NCI-H748 (cell line): ENCODE data around the gene MYLK4.

Experiments used
- DNase-seq: peaks from one replicate; lab custom pipeline; 2025; ENCODE audit not compliant: unreplicated experiment; lab: John Stamatoyannopoulos, UW

MYLK4 gene

GRCh38 chr6:2756687-2757224, 6.0 kb upstream of the MYLK4 start:
- DNase-seq, result no peak

- no peak for DNase-seq
Observed at GRCh38 chr6:2756241-2756640, 5.5 kb upstream of the MYLK4 start.

- DNase-seq, result no peak
Observed at GRCh38 chr6:2755456-2755855, 4.7 kb upstream of the MYLK4 start.

- DNase-seq, result no peak
Observed at GRCh38 chr6:2754911-2755310, 4.2 kb upstream of the MYLK4 start.

GRCh38 chr6:2754393-2754792, 3.7 kb upstream of the MYLK4 start:
- no peak for DNase-seq

GRCh38 chr6:2753743-2754142, 3.0 kb upstream of the MYLK4 start:
- no peak for DNase-seq

DNA sequence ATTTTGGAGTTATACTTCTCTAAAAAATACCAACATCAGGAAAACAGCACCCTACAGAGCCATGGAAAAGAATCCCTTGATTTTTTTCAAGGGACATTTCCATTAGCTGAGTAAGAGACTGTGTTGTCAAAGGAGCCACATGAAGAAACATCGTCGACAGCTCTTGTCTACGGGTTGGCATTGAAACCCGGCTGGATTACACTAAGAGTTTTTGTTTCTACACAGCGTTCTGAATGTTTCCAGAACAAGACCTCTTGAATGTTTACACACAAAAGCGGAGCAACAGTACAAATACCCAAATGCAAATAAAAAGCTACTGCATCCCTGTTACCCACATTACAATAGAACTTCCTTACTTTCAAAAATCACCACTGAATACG, 2.4 kb upstream of the MYLK4 start:
- DNase-seq, result peak; percentile 20

- no peak for DNase-seq
Observed at GRCh38 chr6:2752477-2753109, 1.9 kb upstream of the MYLK4 start.

- no peak for DNase-seq
Observed at GRCh38 chr6:2751871-2752270, 1.1 kb upstream of the MYLK4 start.

DNA sequence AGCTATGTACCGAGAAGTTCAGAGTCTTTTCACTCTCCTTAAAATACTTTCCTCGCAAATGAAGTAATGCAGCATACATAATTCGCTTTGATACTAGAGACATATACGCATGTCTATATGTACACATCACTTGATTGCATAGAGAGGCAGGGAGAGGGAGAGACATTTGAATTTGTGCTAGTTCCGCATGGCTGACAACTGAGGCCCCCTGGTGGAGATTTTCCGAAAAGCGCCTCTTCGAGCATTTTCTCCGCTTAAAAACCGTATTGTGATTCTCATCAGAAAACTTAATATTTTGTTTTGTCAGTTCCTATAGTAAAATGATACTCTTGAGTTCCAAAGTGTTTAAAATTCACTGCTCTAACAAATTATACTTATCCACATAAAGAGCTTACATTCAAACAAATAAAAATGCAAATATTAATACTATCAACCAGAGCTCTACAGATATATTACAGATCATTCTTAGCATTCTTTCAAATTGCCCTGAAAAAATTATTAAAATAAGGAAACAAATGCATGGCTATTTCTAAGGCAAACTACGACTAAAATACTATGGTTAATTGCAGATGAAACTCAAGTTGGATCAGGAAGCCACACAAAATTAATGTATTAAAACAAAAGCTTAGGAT, 637 bp downstream of the MYLK4 start:
- peak; percentile 80 for DNase-seq

DNA sequence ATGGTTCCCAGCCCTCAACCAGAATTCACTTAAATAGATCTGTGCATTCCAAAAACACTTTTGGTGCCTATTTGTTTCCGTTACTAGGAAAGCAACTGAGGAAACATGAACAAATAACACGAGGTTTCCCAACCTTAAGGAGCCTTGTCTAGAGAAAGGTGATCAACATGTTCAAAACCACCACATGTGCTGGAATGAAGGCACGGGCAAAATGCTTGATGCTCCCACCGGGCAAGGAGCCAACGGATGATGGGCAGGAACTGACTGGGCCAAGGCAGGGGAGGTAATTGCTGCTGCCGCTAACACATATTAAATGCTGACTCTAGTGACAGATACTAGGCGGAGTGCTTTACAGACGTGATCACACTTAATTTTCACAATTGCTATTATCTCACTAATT, 2.5 kb downstream of the MYLK4 start:
- DNase-seq, result peak; percentile 64

GRCh38 chr6:2746557-2747061, 4.1 kb downstream of the MYLK4 start:
- DNase-seq, result no peak

- no peak for DNase-seq
Observed at GRCh38 chr6:2745246-2745645, 5.5 kb downstream of the MYLK4 start.

GRCh38 chr6:2744778-2745177, 5.9 kb downstream of the MYLK4 start:
- no peak for DNase-seq

GRCh38 chr6:2744209-2744771, 6.4 kb downstream of the MYLK4 start:
- DNase-seq, result peak; percentile 43

- DNase-seq, result no peak
Observed at GRCh38 chr6:2743280-2744208, 7.2 kb downstream of the MYLK4 start.

- no peak for DNase-seq
Observed at GRCh38 chr6:2741756-2742155, 9.0 kb downstream of the MYLK4 start.

DNA sequence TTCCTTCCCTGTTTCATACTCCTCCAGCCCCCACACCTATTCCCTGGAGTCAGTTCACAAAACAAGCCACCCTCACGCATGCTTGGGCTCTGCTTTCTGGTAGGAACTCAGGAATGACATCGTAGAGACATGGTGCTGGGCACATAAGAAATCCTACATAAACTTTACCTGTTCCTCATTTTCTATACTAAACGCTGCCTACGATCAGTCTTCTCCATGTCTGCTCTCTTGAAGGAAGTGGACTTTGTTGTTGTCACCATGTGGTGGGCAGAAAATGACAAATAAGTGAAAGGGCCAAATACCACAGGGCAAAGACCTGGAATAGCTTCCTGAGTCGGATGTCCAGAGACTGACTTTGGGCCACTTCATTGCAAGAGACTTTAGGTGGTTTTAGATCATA, 10.1 kb downstream of the MYLK4 start:
- no peak for DNase-seq

- no peak for DNase-seq
Observed at GRCh38 chr6:2739335-2739734, 11.4 kb downstream of the MYLK4 start.

GRCh38 chr6:2738373-2738979, 12.2 kb downstream of the MYLK4 start:
- peak; percentile 73 for DNase-seq

- no peak for DNase-seq
Observed at GRCh38 chr6:2737885-2738284, 12.8 kb downstream of the MYLK4 start.
